ENCODE results near the gene SLCO2B1.

Gene SLCO2B1

GRCh38 chr11:75145196-75145971 is 5.5 kb upstream of the SLCO2B1 start:
- DNase-seq (ENCODE audit: low read depth): no peak

GRCh38 chr11:75145972-75146519 is 4.9 kb upstream of the SLCO2B1 start:
- DNase-seq (ENCODE audit: low read depth): no peak

- no peak for DNase-seq (ENCODE audit: low read depth)
Measured at GRCh38 chr11:75146711-75147110, 4.2 kb upstream of the SLCO2B1 start.

- no peak for DNase-seq (ENCODE audit: low read depth)
Measured at GRCh38 chr11:75147191-75147874, 3.6 kb upstream of the SLCO2B1 start.

- no peak for DNase-seq (ENCODE audit: low read depth)
Measured at GRCh38 chr11:75147875-75148263, 3.0 kb upstream of the SLCO2B1 start.

GRCh38 chr11:75148436-75148983 is 2.4 kb upstream of the SLCO2B1 start:
- no peak for DNase-seq (ENCODE audit: low read depth)

- no peak for DNase-seq (ENCODE audit: low read depth)
Measured at GRCh38 chr11:75149766-75150465, 991 bp upstream of the SLCO2B1 start.

- DNase-seq (ENCODE audit: low read depth): no peak
Measured at GRCh38 chr11:75151346-75152047, 590 bp downstream of the SLCO2B1 start.

- DNase-seq (ENCODE audit: low read depth): no peak
Measured at GRCh38 chr11:75152090-75152489, 1.2 kb downstream of the SLCO2B1 start.

GRCh38 chr11:75152651-75153427 is 1.9 kb downstream of the SLCO2B1 start:
- no peak for DNase-seq (ENCODE audit: low read depth)

GRCh38 chr11:75154646-75155569 is 4.0 kb downstream of the SLCO2B1 start:
- no peak for DNase-seq (ENCODE audit: low read depth)

- no peak for DNase-seq (ENCODE audit: low read depth)
Measured at GRCh38 chr11:75155570-75156422, 4.9 kb downstream of the SLCO2B1 start.

- DNase-seq (ENCODE audit: low read depth): no peak
Measured at GRCh38 chr11:75158241-75158640, 7.3 kb downstream of the SLCO2B1 start.

GRCh38 chr11:75158696-75159150 is 7.8 kb downstream of the SLCO2B1 start:
- DNase-seq (ENCODE audit: low read depth): no peak

GRCh38 chr11:75159151-75159953 is 8.4 kb downstream of the SLCO2B1 start:
- DNase-seq (ENCODE audit: low read depth): no peak

GRCh38 chr11:75160220-75160757 is 9.4 kb downstream of the SLCO2B1 start:
- no peak for DNase-seq (ENCODE audit: low read depth)

- DNase-seq (ENCODE audit: low read depth): no peak
Measured at GRCh38 chr11:75160880-75161279, 10.0 kb downstream of the SLCO2B1 start.

Data from stromal cell of bone marrow (primary cell).